Kidney epithelial cell (primary cell): Measurements from ENCODE around the gene PIGT. TPM values are rescaled to one million over a fixed set of nuclear protein-coding genes. Genes with fewer than 3 reads are reported as not detected.

Source experiments
- DNase-seq: peaks from one replicate; pipeline ENCODE4 v3.0.0-alpha.2; 2010; ENCODE audit warnings: low read depth
- H3K27me3 ChIP-seq: 2 replicates; pipeline ENCODE4 v1.6.0; 2011; ENCODE audit warnings: low read length; ENCODE audit not compliant: control insufficient read depth, insufficient read depth
- H3K36me3 ChIP-seq: 2 replicates; pipeline ENCODE4 v1.5.1; 2011; ENCODE audit warnings: low read length; ENCODE audit not compliant: control insufficient read depth, insufficient read depth
- H3K4me3 ChIP-seq: 2 replicates; pipeline ENCODE4 v1.5.1; 2011; ENCODE audit warnings: low read depth, mild to moderate bottlenecking, control low read depth, low read length
- total RNA-seq: library from RNA; depleted of rRNA; stranded (reverse); fragments of >200 nt; gene quantifications from 2 replicates; pipeline ENCODE4 v1.2.3, GENCODE V29; 2015
- TF ChIP-seq, protein P1 (sequence below): IDR thresholded peaks from 2 replicates; pipeline ENCODE4 v1.5.1; 2011; ENCODE audit warnings: mild to moderate bottlenecking, moderate library complexity, low read length, control low read depth, inconsistent platforms; ENCODE audit not compliant: insufficient read depth, poor library complexity, severe bottlenecking

PIGT gene
- total RNA-seq, 1 donor from 2014 or later = 69.8 TPM

DNA sequence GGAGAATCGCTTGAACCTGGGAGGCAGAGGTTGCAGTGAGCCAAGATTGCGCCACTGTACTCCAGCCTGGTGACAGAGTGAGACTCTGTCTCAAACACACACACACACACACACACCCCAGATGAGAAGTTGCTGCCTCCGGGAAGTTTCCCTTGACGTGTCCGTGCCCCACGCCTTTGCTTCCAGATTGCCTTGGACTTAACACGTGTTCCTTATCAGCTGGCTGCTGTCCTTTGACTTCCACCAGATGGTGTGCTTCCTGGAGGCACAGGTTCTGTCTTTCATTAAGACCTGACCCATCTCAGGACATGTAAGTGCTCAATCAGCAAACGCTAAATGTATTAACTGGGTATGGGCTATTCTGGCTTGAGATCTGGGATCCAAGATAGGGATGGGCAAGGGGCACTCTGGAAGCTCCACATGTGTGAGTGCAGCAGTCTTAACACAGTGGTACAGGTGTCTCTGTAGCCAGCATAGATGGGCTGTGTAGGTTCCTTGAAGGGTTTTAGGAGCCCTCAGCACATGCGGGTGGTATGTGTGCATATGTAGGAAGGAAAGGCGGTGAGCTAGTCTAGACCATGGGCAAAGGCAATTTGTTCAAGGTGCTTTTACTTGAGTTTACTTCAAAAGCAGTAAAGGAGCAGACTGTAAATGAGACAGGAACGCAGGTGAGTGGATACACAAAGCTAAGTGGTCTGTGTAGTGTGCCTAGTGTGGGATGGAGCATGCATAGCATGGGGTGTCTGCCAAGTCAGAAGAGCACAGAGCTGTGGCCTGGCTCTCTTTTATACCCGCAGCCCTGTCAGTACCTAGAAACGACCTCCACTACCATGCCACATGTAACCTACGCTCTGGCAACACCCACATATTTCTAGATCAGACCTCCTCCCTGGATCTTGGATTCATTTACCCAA lies 11.6 kb downstream of the PIGT start:
- Histone ChIP-seq H3K36me3 (peaks cover 1% of the 10 kb centered on the region), H3K27me3 (no peaks in the 10 kb centered on the region), H3K4me3 (no peak overlapping the region)
- TF ChIP-seq, protein P1, sequence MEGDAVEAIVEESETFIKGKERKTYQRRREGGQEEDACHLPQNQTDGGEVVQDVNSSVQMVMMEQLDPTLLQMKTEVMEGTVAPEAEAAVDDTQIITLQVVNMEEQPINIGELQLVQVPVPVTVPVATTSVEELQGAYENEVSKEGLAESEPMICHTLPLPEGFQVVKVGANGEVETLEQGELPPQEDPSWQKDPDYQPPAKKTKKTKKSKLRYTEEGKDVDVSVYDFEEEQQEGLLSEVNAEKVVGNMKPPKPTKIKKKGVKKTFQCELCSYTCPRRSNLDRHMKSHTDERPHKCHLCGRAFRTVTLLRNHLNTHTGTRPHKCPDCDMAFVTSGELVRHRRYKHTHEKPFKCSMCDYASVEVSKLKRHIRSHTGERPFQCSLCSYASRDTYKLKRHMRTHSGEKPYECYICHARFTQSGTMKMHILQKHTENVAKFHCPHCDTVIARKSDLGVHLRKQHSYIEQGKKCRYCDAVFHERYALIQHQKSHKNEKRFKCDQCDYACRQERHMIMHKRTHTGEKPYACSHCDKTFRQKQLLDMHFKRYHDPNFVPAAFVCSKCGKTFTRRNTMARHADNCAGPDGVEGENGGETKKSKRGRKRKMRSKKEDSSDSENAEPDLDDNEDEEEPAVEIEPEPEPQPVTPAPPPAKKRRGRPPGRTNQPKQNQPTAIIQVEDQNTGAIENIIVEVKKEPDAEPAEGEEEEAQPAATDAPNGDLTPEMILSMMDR = no peak
- DNase-seq = no peak

DNA sequence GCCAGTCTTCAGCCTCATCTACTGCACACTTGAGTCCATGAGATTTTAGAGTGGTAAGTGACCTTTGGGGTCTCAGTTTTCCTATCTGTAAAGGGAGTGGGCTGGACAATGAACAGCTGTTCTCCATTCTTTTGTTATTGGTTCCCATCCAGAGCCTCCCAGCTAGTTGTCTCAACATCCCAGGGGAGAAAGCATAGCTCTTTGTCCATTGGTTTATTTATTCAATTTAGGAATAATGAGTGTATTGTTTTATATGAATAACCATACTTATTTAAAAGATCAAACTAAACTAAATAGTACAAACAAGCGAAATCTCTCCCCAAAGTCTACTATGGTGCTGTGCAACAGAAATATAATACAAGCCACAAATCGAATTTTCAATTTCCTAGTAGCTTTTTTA lies 13.7 kb downstream of the PIGT start:
- no peaks in the 10 kb centered on the region for H3K27me3 ChIP-seq
- H3K4me3 ChIP-seq = no peak overlapping the region
- DNase-seq = no peak
- TF ChIP-seq, protein P1 = no peak
- H3K36me3 ChIP-seq = no peaks in the 10 kb centered on the region

DNA sequence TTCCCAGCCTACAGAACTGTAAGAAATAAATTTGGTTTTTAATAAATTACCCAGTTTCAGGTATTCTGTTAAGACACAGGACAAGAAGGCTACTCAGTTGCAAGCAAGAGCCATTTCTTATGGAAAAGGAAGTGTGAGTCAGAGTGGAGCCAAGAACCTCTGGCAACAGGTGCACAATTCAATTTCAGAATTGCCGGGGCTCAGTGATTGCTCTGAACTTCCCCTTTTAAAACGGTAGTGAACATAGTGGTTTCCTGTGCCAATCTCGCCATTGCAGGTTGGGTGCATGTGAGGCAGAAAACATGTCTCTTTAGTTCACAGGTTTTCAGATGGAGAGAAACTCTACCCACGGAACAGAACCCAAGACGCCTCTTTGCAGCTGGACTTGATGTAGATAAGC lies 16.4 kb downstream of the PIGT start:
- H3K36me3 ChIP-seq = no peaks in the 10 kb centered on the region
- no peaks in the 10 kb centered on the region for H3K27me3 ChIP-seq
- no peak for DNase-seq
- TF ChIP-seq, protein P1 = no peak
- no peak overlapping the region for H3K4me3 ChIP-seq

DNA sequence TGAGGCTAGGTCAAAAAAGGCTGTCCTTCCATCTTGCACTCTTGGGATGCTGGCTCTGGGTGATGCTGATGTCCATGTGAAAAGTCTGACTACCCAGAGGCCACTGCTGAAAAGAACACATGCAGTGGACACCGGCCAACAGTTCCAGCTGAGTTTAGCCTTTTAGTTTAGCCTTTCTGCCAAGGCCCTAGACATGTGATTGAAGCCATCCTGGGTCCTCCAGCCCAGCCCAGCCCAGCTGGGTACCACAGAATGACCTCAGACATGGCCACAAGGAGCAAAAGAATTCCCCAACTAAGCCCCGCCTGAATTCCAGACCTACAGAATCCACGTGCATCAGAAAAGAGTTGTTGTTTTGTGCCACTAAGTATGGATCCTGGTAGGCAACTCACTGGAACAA lies 17.4 kb downstream of the PIGT start:
- Histone ChIP-seq H3K27me3 (no peaks in the 10 kb centered on the region), H3K4me3 (no peak overlapping the region), H3K36me3 (no peaks in the 10 kb centered on the region)
- DNase-seq = no peak
- TF ChIP-seq, protein P1 = no peak

DNA sequence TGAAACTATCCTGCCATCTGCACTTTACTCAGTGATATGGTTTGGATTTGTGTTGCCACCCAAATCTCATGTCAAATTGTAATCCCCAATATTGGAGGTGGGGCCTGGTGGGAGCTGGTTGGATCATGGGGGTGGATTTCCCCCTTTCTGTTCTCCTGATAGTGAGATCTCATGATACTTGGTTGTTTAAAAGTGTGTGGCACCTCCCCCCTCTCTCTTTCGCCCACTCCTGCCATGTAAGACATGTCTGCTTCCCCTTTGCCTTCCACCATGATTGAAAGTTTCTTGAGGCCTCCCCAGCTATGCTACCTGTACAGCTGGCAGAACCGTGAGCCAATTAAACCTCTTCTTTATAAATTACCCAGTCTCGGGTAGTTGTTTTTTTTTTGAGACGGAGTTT lies 18.0 kb downstream of the PIGT start:
- TF ChIP-seq, protein P1 = no peak
- DNase-seq = no peak
- Histone ChIP-seq H3K27me3 (no peaks in the 10 kb centered on the region), H3K4me3 (no peak overlapping the region), H3K36me3 (no peaks in the 10 kb centered on the region)
